GM06990 (cell line): ENCODE results near the gene CCDC78.

Experiments
- DNase-seq: peaks from one replicate; pipeline ENCODE4 v3.0.0-alpha.2; 2011; ENCODE audit not compliant: insufficient read length; ENCODE audit errors: extremely low read depth
- H3K27me3 ChIP-seq: replicated peaks from 2 replicates; pipeline ENCODE4 v1.6.0; 2011; ENCODE audit warnings: low read length; ENCODE audit not compliant: control insufficient read depth, insufficient read depth
- H3K36me3 ChIP-seq: 2 replicates; pipeline ENCODE4 v1.5.1; 2011; ENCODE audit warnings: low read length; ENCODE audit not compliant: control insufficient read depth, insufficient read depth
- H3K4me3 ChIP-seq: replicated peaks from 2 replicates; pipeline ENCODE4 v1.5.1; 2011; ENCODE audit warnings: low read depth, mild to moderate bottlenecking, control low read depth, low read length
- CTCF ChIP-seq: IDR thresholded peaks from 2 replicates; pipeline ENCODE4 v1.5.1; 2011; ENCODE audit warnings: low read length, control low read depth, mild to moderate bottlenecking, inconsistent platforms; ENCODE audit not compliant: insufficient read depth, poor library complexity, severe bottlenecking

CCDC78 gene

GRCh38 chr16:732332-732731 lies 6.1 kb upstream of the CCDC78 start:
- no peak for TF ChIP-seq CTCF
- no peak for DNase-seq

GRCh38 chr16:730666-731509 lies 4.6 kb upstream of the CCDC78 start:
- peak; percentile 10 for DNase-seq
- Histone ChIP-seq H3K4me3 (no peak overlapping the region), H3K27me3 (no peaks in the 10 kb centered on the region), H3K36me3 (peaks cover 23% of the 10 kb centered on the region)
- TF ChIP-seq CTCF = no peak

More at GRCh38 chr16:732332-732731, 6.1 kb upstream of the CCDC78 start:
- no peak overlapping the region for H3K4me3 ChIP-seq
- H3K27me3 ChIP-seq = no peaks in the 10 kb centered on the region
- H3K36me3 ChIP-seq = peaks cover 26% of the 10 kb centered on the region

- H3K36me3 ChIP-seq = peaks cover 23% of the 10 kb centered on the region
- DNase-seq = peak; percentile 22
- TF ChIP-seq CTCF = no peak
These were observed 3.8 kb upstream of the CCDC78 start for GRCh38 chr16:729768-730665.

GRCh38 chr16:728890-729744 lies 2.9 kb upstream of the CCDC78 start:
- Histone ChIP-seq H3K36me3 (peaks cover 21% of the 10 kb centered on the region), H3K27me3 (no peaks in the 10 kb centered on the region), H3K4me3 (peak overlapping the region; percentile 79)
- peak; percentile 28 for DNase-seq
- no peak for TF ChIP-seq CTCF

More at GRCh38 chr16:729768-730665, 3.8 kb upstream of the CCDC78 start:
- Histone ChIP-seq H3K4me3 (no peak overlapping the region), H3K27me3 (no peaks in the 10 kb centered on the region)

- DNase-seq = peak; percentile 84
- no peak for TF ChIP-seq CTCF
These were observed 2.1 kb upstream of the CCDC78 start for GRCh38 chr16:728131-728889.

More at GRCh38 chr16:728131-728889, 2.1 kb upstream of the CCDC78 start:
- Histone ChIP-seq H3K36me3 (peaks cover 13% of the 10 kb centered on the region), H3K4me3 (peak overlapping the region; percentile 79), H3K27me3 (no peaks in the 10 kb centered on the region)
